HEK293 (cell line): ENCODE measurements around the gene CNNM1.
A peak's percentile ranks its signal among the peaks of the same experiment; 100 is the strongest.

Experiments
- CTCF ChIA-PET: fragments of 350-600 bp; formaldehyde crosslinking; extraction: SDS; loops from one replicate; lab custom pipeline; 2021; ENCODE audit warnings: antibody characterized with exemption; lab: Yijun Ruan, JAX
- POLR2A ChIA-PET: fragments of 300-600 bp; formaldehyde crosslinking; extraction: SDS; loops from one replicate; lab custom pipeline; 2020; ENCODE audit warnings: antibody characterized with exemption, inconsistent platforms; lab: Yijun Ruan, JAX
- H3K27ac ChIP-seq: fragments of 200-500 bp; sonication (Bioruptor generic); 2 replicates; pipeline ENCODE4 v1.5.1; 2014; ENCODE audit warnings: low read depth, low read length, control low read depth, inconsistent platforms; ENCODE audit errors: extremely low read depth
- H3K36me3 ChIP-seq, 2 experiments: fragments of 200-500 bp in 1 of 2; sonication (Bioruptor generic) in 1 of 2; 1 replicate in 1 of 2; 2 replicates in 1 of 2; pipeline ENCODE4 v1.5.1; 2014 to 2017; ENCODE audit warnings: inconsistent platforms in 2 of 2, low read length in 2 of 2; ENCODE audit not compliant: control insufficient read depth in 2 of 2, insufficient read depth in 1 of 2
- H3K4me1 ChIP-seq: fragments of 200-500 bp; sonication (Bioruptor generic); 2 replicates; pipeline ENCODE4 v1.5.1; 2014; ENCODE audit warnings: mild to moderate bottlenecking, low read length, inconsistent platforms; ENCODE audit not compliant: control insufficient read depth, insufficient read depth
- H3K4me3 ChIP-seq: 2 replicates; pipeline ENCODE4 v1.5.1; 2011; ENCODE audit warnings: low read depth, mild to moderate bottlenecking, control low read depth, low read length, moderate library complexity
- H3K9me3 ChIP-seq: fragments of 200-500 bp; sonication (Bioruptor generic); 2 replicates; pipeline ENCODE4 v1.5.1; 2014; ENCODE audit warnings: low read depth, low read length, inconsistent platforms; ENCODE audit not compliant: control insufficient read depth, insufficient read depth
- BCL6B ChIP-seq: fragments of 450-650 bp; formaldehyde crosslinking; IDR thresholded peaks from 2 replicates; pipeline ENCODE4 v1.5.1; 2017; ENCODE audit warnings: missing biosample characterization, missing genetic modification characterization
- GLI4 ChIP-seq: fragments of 450-650 bp; formaldehyde crosslinking; IDR thresholded peaks from 2 replicates; pipeline ENCODE4 v1.5.1; 2016; ENCODE audit warnings: missing biosample characterization, missing genetic modification characterization
- KLF8 ChIP-seq: fragments of 450-650 bp; formaldehyde crosslinking; IDR thresholded peaks from 2 replicates; pipeline ENCODE4 v1.5.1; 2016; ENCODE audit warnings: missing biosample characterization, missing genetic modification characterization
- PATZ1 ChIP-seq: fragments of 450-650 bp; formaldehyde crosslinking; IDR thresholded peaks from 2 replicates; pipeline ENCODE4 v1.5.1; 2016; ENCODE audit warnings: missing biosample characterization, missing genetic modification characterization
- REST ChIP-seq: fragments of 450-650 bp; formaldehyde crosslinking; IDR thresholded peaks from 2 replicates; pipeline ENCODE4 v1.5.1; 2016; ENCODE audit warnings: missing biosample characterization, missing genetic modification characterization
- SCRT1 ChIP-seq: fragments of 450-650 bp; formaldehyde crosslinking; IDR thresholded peaks from 2 replicates; pipeline ENCODE4 v1.5.1; 2016; ENCODE audit warnings: missing biosample characterization, missing genetic modification characterization, borderline replicate concordance
- SETDB1 ChIP-seq: IDR thresholded peaks from one replicate; pipeline ENCODE4 v1.6.1; 2017; ENCODE audit warnings: mild to moderate bottlenecking, low read length, moderate library complexity, mixed read lengths; ENCODE audit not compliant: insufficient read length
- TRIM28 ChIP-seq: IDR thresholded peaks from 2 replicates; pipeline ENCODE4 v1.6.1; 2011; ENCODE audit warnings: low read length, control low read depth, borderline replicate concordance
- ZBTB48 ChIP-seq: fragments of 450-650 bp; formaldehyde crosslinking; IDR thresholded peaks from 2 replicates; pipeline ENCODE4 v1.5.1; 2016; ENCODE audit warnings: missing biosample characterization, missing genetic modification characterization
- ZNF114 ChIP-seq: fragments of 450-650 bp; formaldehyde crosslinking; IDR thresholded peaks from 2 replicates; pipeline ENCODE4 v1.5.0; 2017; ENCODE audit warnings: missing biosample characterization, missing genetic modification characterization
- ZNF157 ChIP-seq: fragments of 450-650 bp; formaldehyde crosslinking; IDR thresholded peaks from 2 replicates; pipeline ENCODE4 v1.5.1; 2016; ENCODE audit warnings: missing biosample characterization, missing genetic modification characterization
- ZNF202 ChIP-seq: fragments of 450-650 bp; formaldehyde crosslinking; IDR thresholded peaks from 2 replicates; pipeline ENCODE4 v1.5.1; 2016; ENCODE audit warnings: missing biosample characterization, missing genetic modification characterization, borderline replicate concordance
- ZNF214 ChIP-seq: fragments of 450-650 bp; formaldehyde crosslinking; IDR thresholded peaks from 2 replicates; pipeline ENCODE4 v1.5.1; 2017; ENCODE audit warnings: missing biosample characterization, mild to moderate bottlenecking, missing genetic modification characterization, borderline replicate concordance
- ZNF324 ChIP-seq: fragments of 450-650 bp; formaldehyde crosslinking; IDR thresholded peaks from 2 replicates; pipeline ENCODE4 v1.5.1; 2016; ENCODE audit warnings: missing biosample characterization, missing genetic modification characterization
- ZNF335 ChIP-seq: fragments of 450-650 bp; formaldehyde crosslinking; conservative IDR thresholded peaks from 2 replicates; pipeline ENCODE4 v1.5.1; 2016; ENCODE audit warnings: missing biosample characterization, missing genetic modification characterization
- ZNF341 ChIP-seq: fragments of 450-650 bp; formaldehyde crosslinking; IDR thresholded peaks from 2 replicates; pipeline ENCODE4; 2016; ENCODE audit warnings: low read depth, missing biosample characterization, missing genetic modification characterization
- ZNF404 ChIP-seq: fragments of 450-650 bp; formaldehyde crosslinking; IDR thresholded peaks from 2 replicates; pipeline ENCODE4 v1.5.1; 2017; ENCODE audit warnings: missing biosample characterization, missing genetic modification characterization
- ZNF423 ChIP-seq: fragments of 450-650 bp; formaldehyde crosslinking; IDR thresholded peaks from 2 replicates; pipeline ENCODE4 v1.5.1; 2016; ENCODE audit warnings: missing biosample characterization, missing genetic modification characterization
- ZNF521 ChIP-seq: fragments of 450-650 bp; formaldehyde crosslinking; IDR thresholded peaks from 2 replicates; pipeline ENCODE4 v1.5.1; 2017; ENCODE audit warnings: missing biosample characterization, mild to moderate bottlenecking, missing genetic modification characterization
- ZNF560 ChIP-seq: fragments of 450-650 bp; formaldehyde crosslinking; IDR thresholded peaks from 2 replicates; pipeline ENCODE4 v1.5.1; 2017; ENCODE audit warnings: missing biosample characterization, missing genetic modification characterization, borderline replicate concordance
- ZNF654 ChIP-seq: fragments of 450-650 bp; formaldehyde crosslinking; IDR thresholded peaks from 2 replicates; pipeline ENCODE4 v1.5.1; 2016; ENCODE audit warnings: low read depth, missing biosample characterization, missing genetic modification characterization
- ZNF660 ChIP-seq: fragments of 450-650 bp; IDR thresholded peaks from 2 replicates; pipeline ENCODE4 v1.5.1; 2018; ENCODE audit warnings: missing biosample characterization, mild to moderate bottlenecking, missing genetic modification characterization
- ZNF76 ChIP-seq: fragments of 450-650 bp; formaldehyde crosslinking; IDR thresholded peaks from 2 replicates; pipeline ENCODE4; 2016; ENCODE audit warnings: low read depth, missing biosample characterization, missing genetic modification characterization, borderline replicate concordance
- TF ChIP-seq, protein P1 (sequence below): fragments of 450-650 bp; formaldehyde crosslinking; conservative IDR thresholded peaks from 2 replicates; pipeline ENCODE4 v1.5.1; 2016; ENCODE audit warnings: low read depth, missing biosample characterization, missing genetic modification characterization
- TF ChIP-seq, protein P2 (sequence below): fragments of 450-650 bp; formaldehyde crosslinking; IDR thresholded peaks from 2 replicates; pipeline ENCODE4 v1.5.1; 2016; ENCODE audit warnings: missing biosample characterization, missing genetic modification characterization

CNNM1 gene

DNA sequence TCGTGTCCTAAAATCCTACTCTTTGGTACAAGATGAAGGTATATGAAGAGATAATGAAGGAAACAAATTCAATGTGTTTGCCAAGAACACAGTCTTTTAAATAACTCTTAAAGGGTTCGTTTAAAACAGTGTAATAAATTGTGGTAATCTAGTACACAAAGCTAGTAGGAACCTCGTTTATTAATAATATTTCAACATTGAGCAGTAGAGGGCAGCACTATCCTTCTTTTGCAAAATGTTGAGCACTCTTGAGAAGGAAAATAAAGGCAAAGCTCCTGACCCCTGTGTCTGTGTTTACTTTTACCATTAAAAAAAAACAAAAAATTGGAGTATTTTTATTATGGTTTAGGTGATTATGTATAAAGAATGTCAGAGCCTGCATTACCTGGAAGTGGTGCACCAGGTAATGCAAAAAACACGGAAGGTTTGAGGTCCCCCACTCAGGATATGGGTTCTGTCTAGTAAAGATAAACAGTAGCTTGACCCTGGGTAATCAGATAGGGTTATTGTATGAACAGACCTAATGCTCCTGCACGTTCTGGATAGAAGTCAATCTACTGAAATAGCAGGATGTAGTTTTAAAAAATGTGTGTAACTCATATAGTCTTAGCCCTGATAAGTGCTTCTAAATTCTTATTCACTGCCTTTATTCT, 107.0 kb downstream of the CNNM1 start:
- Histone ChIP-seq H3K4me3 (no peak overlapping the region), H3K27ac (no peak overlapping the region), H3K4me1 (0 out of 2 replicates have a peak, but pooled peaks cover 3% of the 10 kb centered on the region), H3K36me3 (peaks cover 6 to 14% of the 10 kb centered on the region in 2 experiments), H3K9me3 (no peaks in the 10 kb centered on the region)
- ChIA-PET CTCF (interaction anchor here (0.6 to 4.6 kb wide), 50 partner anchors 9 to 538 kb away, joined by 3 to 104 read pairs (median 6); no protein-coding TSS in a partner anchor), POLR2A (interaction anchor here (1.0 to 1.3 kb wide), 2 partner anchors 176 to 184 kb away, joined by 6 read pairs; partner anchors contain the start of gene SLC25A28)
- TF ChIP-seq ZNF404 (tag by site-specific recombination) (no peak), ZNF114 (no peak), PATZ1 (tag by site-specific recombination) (no peak), SETDB1 (no peak), ZNF202 (tag by site-specific recombination) (no peak), ZNF560 (tag by site-specific recombination) (no peak), ZNF341 (tag by site-specific recombination) (no peak), ZNF423 (no peak), TRIM28 (no peak), ZBTB48 (tag by site-specific recombination) (no peak), ZNF335 (tag by site-specific recombination) (0 out of 2 replicates have a peak, but pooled peaks have one; percentile 12), ZNF76 (tag by site-specific recombination) (no peak), ZNF214 (tag by site-specific recombination) (no peak), KLF8 (tag by site-specific recombination) (no peak), GLI4 (tag by site-specific recombination) (no peak), ZNF521 (tag by site-specific recombination) (no peak), ZNF660 (tag by site-specific recombination) (peak; percentile 67), ZNF654 (tag by site-specific recombination) (peak; percentile 84), ZNF157 (tag by site-specific recombination) (no peak), SCRT1 (tag by site-specific recombination) (no peak), ZNF324 (tag by site-specific recombination) (no peak), BCL6B (0 out of 2 replicates have a peak, but pooled peaks have one; percentile 9), REST (tag by site-specific recombination) (no peak)
- TF ChIP-seq, protein P1, sequence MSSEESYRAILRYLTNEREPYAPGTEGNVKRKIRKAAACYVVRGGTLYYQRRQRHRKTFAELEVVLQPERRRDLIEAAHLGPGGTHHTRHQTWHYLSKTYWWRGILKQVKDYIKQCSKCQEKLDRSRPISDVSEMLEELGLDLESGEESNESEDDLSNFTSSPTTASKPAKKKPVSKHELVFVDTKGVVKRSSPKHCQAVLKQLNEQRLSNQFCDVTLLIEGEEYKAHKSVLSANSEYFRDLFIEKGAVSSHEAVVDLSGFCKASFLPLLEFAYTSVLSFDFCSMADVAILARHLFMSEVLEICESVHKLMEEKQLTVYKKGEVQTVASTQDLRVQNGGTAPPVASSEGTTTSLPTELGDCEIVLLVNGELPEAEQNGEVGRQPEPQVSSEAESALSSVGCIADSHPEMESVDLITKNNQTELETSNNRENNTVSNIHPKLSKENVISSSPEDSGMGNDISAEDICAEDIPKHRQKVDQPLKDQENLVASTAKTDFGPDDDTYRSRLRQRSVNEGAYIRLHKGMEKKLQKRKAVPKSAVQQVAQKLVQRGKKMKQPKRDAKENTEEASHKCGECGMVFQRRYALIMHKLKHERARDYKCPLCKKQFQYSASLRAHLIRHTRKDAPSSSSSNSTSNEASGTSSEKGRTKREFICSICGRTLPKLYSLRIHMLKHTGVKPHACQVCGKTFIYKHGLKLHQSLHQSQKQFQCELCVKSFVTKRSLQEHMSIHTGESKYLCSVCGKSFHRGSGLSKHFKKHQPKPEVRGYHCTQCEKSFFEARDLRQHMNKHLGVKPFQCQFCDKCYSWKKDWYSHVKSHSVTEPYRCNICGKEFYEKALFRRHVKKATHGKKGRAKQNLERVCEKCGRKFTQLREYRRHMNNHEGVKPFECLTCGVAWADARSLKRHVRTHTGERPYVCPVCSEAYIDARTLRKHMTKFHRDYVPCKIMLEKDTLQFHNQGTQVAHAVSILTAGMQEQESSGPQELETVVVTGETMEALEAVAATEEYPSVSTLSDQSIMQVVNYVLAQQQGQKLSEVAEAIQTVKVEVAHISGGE (tag by site-specific recombination), result no peak
- TF ChIP-seq, protein P2, sequence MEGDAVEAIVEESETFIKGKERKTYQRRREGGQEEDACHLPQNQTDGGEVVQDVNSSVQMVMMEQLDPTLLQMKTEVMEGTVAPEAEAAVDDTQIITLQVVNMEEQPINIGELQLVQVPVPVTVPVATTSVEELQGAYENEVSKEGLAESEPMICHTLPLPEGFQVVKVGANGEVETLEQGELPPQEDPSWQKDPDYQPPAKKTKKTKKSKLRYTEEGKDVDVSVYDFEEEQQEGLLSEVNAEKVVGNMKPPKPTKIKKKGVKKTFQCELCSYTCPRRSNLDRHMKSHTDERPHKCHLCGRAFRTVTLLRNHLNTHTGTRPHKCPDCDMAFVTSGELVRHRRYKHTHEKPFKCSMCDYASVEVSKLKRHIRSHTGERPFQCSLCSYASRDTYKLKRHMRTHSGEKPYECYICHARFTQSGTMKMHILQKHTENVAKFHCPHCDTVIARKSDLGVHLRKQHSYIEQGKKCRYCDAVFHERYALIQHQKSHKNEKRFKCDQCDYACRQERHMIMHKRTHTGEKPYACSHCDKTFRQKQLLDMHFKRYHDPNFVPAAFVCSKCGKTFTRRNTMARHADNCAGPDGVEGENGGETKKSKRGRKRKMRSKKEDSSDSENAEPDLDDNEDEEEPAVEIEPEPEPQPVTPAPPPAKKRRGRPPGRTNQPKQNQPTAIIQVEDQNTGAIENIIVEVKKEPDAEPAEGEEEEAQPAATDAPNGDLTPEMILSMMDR, result no peak
